Liver (tissue), 3 donors: ENCODE results near the gene TOMM70.

ENCODE experiments used
- GABPA ChIP-seq, 2 donors: IDR thresholded peaks in 1 of 2; conservative IDR thresholded peaks in 1 of 2; 2 replicates each; pipeline ENCODE4 v1.6.1; 2016; ENCODE audit warnings: antibody characterized with exemption in 2 of 2, mild to moderate bottlenecking in 1 of 2, moderate library complexity in 1 of 2
- JUND ChIP-seq, 2 donors: IDR thresholded peaks; 2 replicates each; pipeline ENCODE4 v1.6.1; 2016; ENCODE audit warnings: antibody characterized with exemption in 2 of 2
- NR2F2 ChIP-seq: IDR thresholded peaks from 2 replicates; pipeline ENCODE4 v1.6.1; 2016; ENCODE audit warnings: antibody characterized with exemption
- TAF1 ChIP-seq: conservative IDR thresholded peaks from 2 replicates; pipeline ENCODE4 v1.6.1; 2016; ENCODE audit warnings: antibody characterized with exemption, mild to moderate bottlenecking
- YY1 ChIP-seq: IDR thresholded peaks from 2 replicates; pipeline ENCODE4 v1.6.1; 2016; ENCODE audit warnings: antibody characterized with exemption, mild to moderate bottlenecking
- TF ChIP-seq, protein P1 (sequence below): fragments of 150-350 bp; IDR thresholded peaks from 2 replicates; pipeline ENCODE4 v1.5.1; 2017; ENCODE audit warnings: improper control_type of control experiment, low read depth, low read length; ENCODE audit not compliant: missing input control
- TF ChIP-seq, protein P2 (sequence below): IDR thresholded peaks from 2 replicates; pipeline ENCODE4 v1.6.1; 2016; ENCODE audit warnings: antibody characterized with exemption
- TF ChIP-seq, protein P3 (sequence below): IDR thresholded peaks from 2 replicates; pipeline ENCODE4 v1.6.1; 2016; ENCODE audit warnings: antibody characterized with exemption
- donor health status: healthy.
- donor health status: healthy.

DNA sequence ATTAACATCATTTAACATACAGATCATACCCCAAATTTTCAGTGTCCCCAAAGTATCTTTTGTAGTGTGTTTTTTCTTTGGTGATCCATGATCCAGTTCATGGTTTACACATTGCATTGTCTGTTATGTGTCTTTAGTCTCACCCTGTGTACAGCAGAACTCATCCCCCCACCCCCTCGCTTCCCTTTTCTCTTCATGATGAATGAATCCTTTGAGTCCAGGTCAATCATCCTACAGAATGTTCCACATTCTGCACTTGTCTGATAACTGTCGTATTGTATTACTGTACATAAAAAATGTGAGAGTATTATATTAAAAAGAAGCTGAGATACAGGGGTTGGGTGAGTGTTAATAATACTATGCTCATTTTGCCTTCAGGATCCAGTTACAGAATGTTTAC is 80.9 kb downstream of the TOMM70 start:
- TF ChIP-seq, protein P1, sequence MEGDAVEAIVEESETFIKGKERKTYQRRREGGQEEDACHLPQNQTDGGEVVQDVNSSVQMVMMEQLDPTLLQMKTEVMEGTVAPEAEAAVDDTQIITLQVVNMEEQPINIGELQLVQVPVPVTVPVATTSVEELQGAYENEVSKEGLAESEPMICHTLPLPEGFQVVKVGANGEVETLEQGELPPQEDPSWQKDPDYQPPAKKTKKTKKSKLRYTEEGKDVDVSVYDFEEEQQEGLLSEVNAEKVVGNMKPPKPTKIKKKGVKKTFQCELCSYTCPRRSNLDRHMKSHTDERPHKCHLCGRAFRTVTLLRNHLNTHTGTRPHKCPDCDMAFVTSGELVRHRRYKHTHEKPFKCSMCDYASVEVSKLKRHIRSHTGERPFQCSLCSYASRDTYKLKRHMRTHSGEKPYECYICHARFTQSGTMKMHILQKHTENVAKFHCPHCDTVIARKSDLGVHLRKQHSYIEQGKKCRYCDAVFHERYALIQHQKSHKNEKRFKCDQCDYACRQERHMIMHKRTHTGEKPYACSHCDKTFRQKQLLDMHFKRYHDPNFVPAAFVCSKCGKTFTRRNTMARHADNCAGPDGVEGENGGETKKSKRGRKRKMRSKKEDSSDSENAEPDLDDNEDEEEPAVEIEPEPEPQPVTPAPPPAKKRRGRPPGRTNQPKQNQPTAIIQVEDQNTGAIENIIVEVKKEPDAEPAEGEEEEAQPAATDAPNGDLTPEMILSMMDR = no peak
- no peak for TF ChIP-seq YY1
- TF ChIP-seq GABPA (IDR thresholded peaks at IDR 0.05 in 1 of 2, conservative IDR thresholded peaks at IDR 0.05 in 1 of 2) = no peak
- no peak for TF ChIP-seq TAF1
- TF ChIP-seq, protein P2, sequence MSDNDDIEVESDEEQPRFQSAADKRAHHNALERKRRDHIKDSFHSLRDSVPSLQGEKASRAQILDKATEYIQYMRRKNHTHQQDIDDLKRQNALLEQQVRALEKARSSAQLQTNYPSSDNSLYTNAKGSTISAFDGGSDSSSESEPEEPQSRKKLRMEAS = no peak
- no peak for TF ChIP-seq NR2F2
- TF ChIP-seq, protein P3, sequence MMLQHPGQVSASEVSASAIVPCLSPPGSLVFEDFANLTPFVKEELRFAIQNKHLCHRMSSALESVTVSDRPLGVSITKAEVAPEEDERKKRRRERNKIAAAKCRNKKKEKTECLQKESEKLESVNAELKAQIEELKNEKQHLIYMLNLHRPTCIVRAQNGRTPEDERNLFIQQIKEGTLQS = no peak
- TF ChIP-seq JUND (IDR thresholded peaks at IDR 0.05) = no peak
